NCI-H748 (cell line): Measurements from ENCODE around the gene MYH6.
"Not testable (repeated sequence)": the region's sequence is repeated elsewhere in the genome, so short reads cannot be mapped to it uniquely, and the experiment has no call there.

Experiments used
- DNase-seq: peaks from one replicate; lab custom pipeline; 2025; ENCODE audit not compliant: unreplicated experiment; lab: John Stamatoyannopoulos, UW

Gene MYH6

DNA sequence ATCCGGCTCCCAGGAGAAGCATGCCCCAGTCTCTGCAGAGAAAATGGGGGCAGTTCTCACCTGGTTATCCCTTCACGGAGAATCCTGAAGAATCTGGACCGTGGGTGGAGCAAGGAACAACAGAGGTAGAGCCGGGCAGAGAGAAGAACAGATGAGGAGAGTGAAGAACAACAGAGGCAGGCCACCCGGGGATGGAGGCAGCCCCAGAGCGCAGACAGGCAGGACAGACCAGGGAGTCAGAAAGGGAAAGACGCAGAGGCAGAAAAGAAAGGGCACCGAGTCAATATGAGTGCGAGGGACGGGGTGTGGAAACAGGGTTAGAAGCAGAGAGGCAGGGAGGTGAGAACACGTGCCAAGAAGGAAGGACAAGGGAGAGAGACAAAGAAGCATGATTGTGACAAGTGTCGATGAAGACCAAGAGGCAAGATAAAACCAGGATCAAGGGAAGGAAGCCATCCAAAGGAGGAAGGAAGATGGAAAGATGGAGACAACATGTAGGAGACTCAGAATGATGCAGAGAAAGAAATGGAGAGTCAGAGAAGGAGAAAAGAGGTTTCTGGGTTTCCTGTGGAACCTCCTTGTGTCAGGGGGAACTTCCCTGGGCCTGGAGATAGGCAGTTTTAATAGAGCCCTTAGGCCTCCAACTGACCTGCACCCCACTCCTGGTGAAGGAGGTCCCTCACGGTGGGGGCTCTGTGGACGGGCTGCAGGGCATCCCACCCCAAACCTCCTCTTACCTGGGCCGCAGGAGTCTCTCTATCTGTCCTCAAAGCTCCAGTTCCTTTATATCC, at the start of gene MYH6:
TSS of gene MYH6 (minus strand) at position 758 of the 791 bp plus-strand sequence. CDS start 1,050 bp downstream, outside the sequence.
- DNase-seq: no peak

DNA sequence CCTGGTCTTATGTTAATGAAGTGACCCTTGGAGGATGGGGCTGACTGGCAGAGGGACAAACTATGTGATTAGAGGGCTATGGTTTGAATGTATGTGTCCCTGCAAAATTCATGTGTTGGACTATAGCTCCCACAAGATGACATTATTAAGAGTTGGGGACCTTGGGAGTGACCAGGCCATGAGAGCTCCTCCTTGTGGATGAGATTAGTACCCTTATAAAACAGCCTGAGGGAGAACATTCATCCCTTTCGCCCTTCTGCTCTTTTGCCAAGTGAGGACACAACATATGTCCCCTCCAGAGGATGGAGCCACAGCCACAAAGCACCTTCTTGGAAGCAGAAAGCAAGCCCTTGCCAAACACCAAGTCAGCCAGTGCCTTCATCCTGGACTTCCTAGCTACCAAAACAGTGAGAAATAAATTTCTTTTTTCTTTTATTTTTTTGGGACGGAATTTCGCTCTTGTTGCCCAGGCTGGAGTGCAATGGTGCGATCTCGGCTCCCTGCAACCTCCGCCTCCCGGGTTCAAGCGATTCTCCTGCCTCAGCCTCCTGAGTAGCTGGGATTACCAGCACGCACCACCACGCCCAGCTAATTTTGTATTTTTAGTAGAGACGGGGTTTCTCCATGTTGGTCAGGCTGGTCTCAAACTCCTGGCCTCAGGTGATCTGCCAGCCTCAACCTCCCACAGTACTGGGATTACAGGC, 49.0 kb upstream of the MYH6 start:
- not testable (repeated sequence) for DNase-seq

DNA sequence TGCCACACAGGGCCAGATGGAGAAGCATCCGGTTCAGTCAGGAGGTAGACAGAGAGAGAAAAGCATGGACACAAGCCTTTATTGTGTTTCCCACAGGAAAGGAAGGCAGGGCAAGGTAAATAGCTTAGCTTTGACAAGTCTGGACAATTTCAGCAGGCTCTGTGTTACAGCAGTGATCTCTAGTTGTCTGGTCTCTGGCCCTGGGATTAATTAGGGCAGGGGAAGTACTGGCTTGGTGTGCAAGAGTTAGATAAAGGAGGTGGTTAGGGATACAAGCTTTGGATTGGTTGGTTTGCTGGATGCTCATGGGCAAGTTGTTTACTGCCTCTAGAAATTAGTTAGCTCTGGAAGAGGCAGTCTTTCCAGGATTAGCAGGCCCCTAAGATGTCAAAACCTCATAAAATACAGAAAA, 46.4 kb upstream of the MYH6 start:
- DNase-seq: no peak

DNA sequence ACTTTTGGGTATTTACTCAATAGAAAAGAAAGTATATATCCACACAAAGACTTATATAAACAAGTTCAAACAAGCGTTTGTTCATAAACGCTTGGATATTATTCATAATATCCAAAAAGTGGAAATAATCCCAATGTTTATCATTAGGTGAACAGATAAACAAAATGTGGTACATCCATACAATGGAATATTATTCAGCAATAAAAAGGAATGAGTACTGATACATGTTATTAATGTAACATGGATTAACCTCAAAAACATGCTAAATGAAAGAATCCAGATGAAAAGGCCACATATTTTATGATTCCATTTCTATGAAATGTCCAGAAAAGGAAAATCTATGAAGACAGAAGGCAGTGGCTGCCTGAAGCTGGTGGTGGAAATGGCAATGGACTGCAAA, 44.2 kb upstream of the MYH6 start:
- no peak for DNase-seq

DNA sequence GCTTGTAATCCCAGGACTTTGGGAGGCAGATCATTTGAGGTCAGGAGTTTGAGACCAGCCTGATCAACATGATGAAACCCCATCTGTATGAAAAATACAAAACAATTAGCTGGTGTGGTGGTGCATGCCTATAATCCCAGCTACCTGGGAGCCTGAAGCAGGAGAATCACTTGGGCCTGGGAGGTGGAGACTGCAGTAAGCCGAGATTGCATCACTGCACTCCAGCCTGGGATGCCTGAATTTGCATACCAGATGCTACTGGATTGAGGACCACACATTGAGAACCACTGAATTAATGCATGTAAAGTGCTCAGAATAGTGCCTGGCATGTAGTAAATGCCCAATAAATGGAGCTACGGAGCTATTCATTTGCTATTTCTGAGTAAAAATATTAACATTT, 42.3 kb upstream of the MYH6 start:
- no peak for DNase-seq

DNA sequence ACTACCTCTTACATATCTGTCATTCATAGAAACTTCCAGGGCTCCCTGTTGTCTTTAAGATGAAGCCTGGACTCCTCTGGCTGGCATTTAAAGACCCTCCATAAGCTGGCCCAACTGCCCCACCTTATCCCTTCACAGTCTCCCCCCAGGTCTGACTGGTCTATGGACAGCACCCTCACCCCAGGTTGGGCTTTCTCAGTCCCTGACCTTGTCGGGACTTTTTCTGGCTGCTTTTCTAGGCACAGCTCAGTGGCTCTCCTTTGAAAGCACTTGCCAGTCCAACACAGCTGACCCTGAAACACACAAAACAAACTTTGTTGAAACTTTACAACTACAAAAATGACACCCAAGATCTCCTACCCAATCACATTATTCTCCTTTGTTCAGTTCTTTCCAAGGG, 41.2 kb upstream of the MYH6 start:
- DNase-seq: no peak

DNA sequence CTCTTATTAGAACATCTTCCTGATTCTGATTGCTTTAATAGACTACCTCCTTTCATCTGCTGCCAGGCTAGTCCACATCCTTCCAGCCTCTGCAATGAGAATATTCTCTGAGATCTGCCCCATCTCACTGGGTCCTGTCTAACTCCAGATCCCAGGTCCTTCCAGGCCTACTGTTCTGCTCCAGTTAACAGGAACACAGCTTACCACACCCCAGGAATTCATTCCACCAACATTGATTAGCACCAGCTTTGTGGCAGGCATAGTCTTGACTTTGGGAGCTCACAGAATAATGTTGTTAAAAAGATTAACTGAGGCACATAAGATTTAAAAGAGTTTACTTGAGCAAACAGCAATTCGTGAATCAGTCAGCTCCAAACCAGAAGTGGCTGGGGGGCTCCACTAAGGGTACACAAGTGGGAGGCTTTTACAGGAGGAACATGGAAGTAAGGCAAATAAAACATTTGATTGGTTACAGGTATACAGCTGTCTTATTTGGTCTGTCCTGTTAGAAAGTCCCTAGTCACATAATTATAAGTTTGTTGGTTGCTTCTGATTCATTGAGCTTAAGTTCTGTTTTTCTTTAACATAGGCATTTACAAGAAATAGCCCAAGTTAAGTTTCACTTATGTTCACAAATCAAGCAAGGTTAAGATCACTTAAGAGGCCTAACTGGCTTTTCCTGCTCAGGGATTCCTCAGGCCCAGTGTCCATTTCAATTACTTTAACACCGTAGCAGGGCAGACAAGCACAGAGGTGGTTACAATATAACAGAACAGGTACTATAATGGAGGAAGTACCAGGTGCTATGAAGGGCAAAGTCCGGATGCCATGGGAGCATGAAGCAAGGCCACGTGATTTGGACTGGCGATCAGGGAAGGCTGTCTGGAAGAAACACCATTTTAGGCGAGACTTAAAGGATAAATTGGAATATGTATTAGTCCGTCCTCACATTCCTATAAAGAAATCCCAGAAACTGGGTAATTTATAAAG, 39.6 kb upstream of the MYH6 start:
- DNase-seq: no peak

DNA sequence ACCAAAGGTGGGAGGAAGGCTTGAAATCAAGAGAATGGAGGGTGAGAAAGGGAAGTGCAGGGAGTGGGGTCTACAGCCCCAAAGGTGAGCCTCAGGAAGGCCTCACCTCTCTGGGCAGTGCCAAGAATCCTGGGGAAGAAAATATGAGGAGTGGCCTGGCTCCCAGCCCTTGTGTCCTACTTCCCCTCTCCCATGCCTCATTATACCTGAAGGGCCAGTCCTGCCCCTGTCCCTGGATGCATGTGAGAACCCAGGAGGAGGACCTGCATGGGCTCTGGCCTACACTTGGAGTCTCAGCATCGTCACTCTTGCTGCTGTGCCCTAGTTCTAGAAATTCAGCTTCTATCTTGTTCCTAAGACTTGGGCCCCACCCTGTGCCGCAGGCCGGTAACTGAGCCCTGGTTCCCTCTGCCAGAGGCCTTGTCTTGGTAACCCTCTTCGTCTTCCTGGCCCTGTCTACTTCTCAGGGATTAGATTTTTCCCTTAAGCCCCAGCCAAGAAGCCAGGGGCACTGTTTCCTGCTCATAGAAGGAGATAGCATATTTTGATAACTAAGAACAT, 38.3 kb upstream of the MYH6 start:
- DNase-seq: no peak

DNA sequence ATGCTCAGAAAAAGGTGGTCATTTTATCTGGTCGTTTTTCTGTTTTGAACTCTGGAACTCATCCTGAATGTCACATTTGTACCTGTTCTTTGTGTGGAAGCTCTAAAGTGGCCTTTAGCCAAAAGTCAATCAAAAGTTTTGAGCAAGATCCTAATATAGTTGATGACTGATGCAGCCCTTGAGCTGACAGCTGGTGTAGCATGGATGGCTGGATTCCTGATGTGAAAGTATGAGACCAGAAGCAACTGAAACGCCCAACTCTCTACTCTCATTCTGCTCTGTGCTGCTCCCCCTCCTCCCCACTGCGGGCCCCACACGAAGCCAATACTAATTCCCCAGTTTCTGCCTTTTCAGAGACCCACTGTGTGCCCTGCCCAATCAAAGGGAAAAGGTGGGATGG, 37.7 kb upstream of the MYH6 start:
- DNase-seq: no peak

DNA sequence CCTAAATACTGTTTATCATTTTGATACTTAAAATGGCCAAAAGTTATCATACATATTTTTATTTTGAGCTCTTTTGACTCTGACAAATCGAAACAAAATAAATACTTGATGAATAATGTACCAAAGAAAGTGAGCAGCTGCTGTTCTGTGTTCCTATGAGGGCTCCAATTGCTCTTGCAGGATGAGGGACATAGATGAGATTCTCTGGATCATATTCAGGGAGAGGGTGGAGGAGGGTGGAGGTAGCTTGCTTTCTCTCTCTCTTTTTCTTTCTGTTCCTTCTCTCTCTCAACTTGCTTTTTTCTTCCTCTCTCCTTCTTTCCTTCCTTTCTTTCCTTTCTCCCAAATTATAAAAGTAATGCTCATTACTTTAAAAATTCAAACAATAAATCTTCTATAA, 36.2 kb upstream of the MYH6 start:
- no peak for DNase-seq

DNA sequence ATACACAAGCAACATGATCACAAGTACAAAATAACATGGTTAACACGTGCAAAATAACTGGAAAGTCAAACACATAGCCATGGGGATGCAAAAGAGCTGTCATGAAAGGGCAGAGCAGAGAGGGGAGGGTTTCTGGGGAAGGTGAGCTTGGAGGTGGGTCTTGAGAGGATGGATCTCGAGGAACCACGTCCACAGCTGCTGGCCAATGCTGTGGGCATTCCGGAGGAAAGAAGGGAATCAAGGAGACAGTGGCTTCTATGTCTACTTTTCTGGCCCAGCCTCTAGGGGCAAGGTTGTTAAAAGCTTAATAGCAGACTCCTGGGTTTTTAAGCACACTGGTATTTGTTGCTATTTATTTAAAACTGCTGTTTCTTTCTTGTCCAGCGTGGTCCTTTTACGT, 35.8 kb upstream of the MYH6 start:
- no peak for DNase-seq

DNA sequence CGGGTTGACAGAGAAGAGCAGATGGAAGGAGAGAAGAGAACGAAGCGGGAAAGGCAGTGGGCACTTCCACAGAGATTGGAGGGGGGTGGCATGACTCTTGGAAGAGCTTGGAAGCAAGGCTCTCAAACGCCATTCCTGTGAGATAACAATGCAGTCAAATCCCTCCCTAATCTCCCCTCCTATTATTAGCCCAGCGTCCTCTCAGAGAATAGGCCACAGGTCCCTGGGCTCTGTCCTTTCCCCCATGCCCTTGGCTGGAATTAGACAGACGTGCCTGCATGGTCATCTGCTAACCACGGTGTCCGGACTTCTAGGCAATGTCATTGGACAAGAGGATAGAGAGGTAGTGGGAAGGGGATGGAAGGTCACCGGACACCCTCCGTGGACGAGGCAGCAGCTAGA, 35.3 kb upstream of the MYH6 start:
- no peak for DNase-seq

DNA sequence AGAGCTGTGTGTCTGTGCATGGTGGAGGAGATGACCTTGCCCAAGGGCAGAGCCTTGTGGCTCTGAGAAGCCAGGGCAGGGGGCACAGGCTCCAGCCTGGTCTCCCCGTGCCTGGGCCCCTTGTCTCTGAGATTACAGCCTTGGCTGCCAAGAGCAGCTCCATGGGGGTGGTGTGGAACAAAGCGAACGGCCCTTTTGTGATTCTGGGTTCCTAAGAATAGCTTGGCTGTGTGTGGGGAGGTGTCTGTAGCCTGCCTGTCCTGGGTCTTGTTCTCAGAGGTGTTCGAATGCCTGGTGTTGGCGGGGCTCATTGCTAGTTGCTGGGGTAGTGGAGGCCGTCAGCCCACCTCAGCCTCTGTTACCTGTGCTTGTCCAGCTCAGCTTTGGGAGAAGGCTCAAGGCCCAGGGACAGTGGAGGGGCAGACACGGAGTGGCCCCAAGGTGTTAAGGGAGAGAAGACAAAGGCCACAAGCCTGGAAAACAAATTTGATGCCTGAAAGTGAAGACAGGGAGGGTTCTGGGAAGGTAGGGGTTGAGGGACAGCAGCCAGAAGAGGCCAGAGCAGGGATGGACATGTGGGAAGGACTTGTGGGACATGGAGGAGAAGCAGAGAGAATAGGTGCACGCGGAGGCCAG, 34.8 kb upstream of the MYH6 start:
- no peak for DNase-seq

DNA sequence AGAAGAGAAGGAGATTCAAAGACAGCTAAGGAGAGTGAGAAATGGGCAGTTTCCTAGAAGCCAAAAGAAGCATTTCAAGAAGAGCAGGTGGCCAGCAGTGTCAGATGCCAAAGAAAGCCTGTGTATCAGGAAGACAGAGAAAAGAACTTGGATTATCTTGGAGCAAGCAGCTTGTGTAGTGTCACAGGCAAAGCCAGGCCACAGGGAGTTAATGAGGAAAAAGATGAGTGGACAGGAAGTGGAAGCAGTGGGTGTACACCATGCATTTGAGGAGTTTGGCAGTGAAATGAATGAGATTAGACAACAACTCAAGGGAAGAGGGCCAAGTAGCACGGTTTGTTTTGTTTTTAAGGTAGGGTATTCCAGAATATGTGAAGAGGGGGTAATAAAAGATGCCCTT, 33.0 kb upstream of the MYH6 start:
- DNase-seq: no peak

DNA sequence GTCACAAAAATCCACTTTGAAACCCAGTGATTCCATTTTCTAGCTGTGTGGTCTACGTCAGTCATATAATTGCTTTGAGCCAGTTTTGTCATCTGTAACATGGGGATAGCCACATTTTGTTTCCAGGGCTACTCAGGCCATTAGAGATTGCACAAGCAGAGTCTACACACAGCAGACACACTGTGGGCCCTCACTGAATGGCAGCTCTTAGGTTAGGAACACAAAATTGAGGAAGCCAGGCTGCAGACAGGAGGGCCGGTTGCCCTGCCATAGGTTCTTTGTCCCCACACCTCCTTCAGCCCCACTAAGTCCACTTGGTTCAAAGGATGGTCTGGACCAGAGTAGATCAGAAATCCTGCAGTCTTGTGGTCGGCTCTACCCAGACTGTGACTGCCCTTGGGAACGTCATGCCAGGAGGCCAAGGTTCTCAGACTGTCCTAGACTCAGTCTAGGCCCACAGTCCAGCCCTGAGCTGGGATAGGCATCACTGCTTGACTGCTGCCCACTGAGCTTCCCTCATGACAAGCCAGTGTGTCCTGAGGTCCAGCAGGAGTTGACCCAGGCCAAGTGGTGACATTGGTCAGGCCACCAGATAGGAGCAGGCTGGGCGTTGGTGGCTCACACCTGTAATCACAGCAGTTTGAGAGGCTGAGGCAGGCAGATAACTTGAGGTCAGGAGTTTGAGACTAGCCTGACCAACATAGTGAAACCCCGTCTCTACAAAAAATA, 31.2 kb upstream of the MYH6 start:
- no peak for DNase-seq

DNA sequence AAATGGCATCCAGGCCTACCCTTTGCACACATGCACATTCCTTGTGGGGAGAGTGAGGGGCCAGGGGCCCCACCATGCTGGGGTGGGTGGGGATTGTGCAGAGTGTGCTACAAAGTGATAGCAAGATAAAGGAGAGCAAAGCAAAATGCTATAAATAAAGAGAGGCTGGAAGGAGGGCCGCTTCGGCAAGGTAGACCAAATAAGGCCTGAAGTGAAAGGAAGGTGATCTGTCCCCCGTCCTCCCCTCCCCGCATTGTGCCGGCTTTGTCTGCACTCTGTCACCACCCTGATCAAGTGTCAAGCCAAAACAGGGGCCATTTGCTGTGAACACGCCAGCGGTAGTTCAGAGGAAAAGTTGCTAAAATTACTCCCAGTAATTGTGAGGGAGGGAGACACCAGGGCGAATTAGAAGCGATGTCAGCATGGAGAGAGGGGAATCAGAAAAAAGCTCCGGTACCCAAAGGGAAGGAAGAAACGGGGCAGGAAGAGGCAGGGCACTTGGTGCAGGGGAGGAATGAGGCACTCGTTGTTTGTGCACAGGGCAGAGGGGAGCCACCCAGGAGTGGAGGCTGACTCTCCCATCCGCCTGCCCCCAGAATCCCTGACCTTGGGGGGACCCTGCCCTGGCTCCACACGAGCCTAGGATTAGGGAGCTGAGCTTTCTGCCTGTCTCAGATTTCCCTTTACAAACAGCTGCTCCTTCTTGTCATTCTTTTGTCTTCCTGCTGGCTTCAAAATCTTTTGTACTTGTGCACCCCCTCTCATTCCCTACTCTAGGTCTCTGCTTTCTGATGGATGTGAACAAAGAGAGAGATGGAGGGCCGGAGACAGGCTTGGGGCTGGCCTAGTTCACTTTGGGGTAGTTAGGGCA, 30.3 kb upstream of the MYH6 start:
- no peak for DNase-seq

DNA sequence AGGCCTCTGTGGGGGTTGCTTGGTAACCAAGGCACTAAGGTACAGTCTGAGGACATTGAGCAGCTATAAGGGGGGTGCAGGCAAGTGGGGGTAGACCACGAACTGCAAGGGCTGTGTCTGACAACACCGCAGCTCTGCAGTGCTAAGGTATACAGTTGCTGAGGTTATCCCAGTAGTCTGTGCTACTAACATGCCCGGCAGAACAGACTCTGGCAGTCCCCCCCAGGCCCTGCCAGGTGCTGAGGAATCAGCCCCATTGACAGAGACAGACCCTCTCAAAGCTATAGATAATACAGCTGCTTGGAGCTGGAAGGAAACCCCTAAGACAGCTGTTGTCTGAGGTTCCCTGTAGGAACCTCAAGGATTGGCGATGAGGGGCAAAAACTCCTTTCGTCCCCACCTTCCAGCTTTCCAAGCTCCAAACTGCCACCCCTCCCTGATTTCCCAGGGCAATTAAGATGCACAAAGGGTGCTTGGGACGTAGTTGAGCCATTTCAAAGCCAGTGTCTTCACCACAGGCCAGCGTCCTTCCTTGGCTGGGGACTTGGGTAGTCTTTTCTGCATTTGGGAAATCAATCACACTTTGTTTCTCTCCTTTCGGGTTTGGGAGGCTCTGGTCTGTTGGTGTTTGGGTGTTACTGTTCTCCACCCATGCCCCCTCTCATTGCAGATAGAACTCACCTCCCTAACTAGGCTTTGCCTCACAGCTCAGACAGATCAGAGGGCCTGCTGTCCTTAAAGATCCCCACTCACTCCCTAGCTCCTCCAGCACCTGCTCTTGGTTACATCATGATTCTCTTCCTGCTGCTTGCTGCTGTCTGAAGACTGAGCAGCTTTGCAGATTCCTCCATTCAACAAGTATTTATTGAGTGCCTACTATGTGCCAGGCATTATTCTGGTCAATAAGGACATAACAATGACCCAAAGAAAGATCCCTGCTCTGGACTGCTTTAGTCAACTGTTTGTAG, 29.3 kb upstream of the MYH6 start:
- no peak for DNase-seq
